BJ (cell line): Measurements from ENCODE around the gene UNC50. TPM values are rescaled to one million over a fixed set of nuclear protein-coding genes. Genes with fewer than 3 reads are reported as not detected.
A peak's percentile ranks its signal among the peaks of the same experiment; 100 is the strongest.

Experiments
- CTCF ChIA-PET: fragments of 350-600 bp; formaldehyde crosslinking; extraction: SDS; loops from one replicate; lab custom pipeline; 2021; ENCODE audit warnings: antibody characterized with exemption, inconsistent platforms; lab: Yijun Ruan, JAX
- POLR2A ChIA-PET: fragments of 300-600 bp; sonication (Branson Sonifier 250); formaldehyde crosslinking; extraction: SDS; loops from one replicate; lab custom pipeline; 2021; ENCODE audit warnings: antibody characterized with exemption; lab: Charles Lee
- DNase-seq: peaks from one replicate; pipeline ENCODE4 v3.0.0-alpha.2; 2011; ENCODE audit warnings: low read depth
- H3K27me3 ChIP-seq: 2 replicates; pipeline ENCODE4 v1.6.0; 2011; ENCODE audit warnings: low read length; ENCODE audit not compliant: control insufficient read depth, insufficient read depth
- H3K36me3 ChIP-seq: 2 replicates; pipeline ENCODE4 v1.5.1; 2011; ENCODE audit warnings: low read length; ENCODE audit not compliant: control insufficient read depth, insufficient read depth
- H3K4me3 ChIP-seq: 2 replicates; pipeline ENCODE4 v1.5.1; 2011; ENCODE audit warnings: low read depth, mild to moderate bottlenecking, control low read depth, low read length
- polyA minus RNA-seq: library from RNA; depleted of rRNA, polyadenylated mRNA; stranded (reverse); fragments of >200 nt; gene quantifications from 2 replicates; pipeline ENCODE4 v1.2.3, GENCODE V29; 2011; rRNA and poly(A)+ RNA removed
- polyA plus RNA-seq: library from polyadenylated mRNA; depleted of rRNA; stranded (reverse); fragments of >200 nt; gene quantifications from 2 replicates; pipeline ENCODE4 v1.2.3, GENCODE V29; 2011; rRNA removed
- TF ChIP-seq, protein P1 (sequence below): IDR thresholded peaks from 2 replicates; pipeline ENCODE4 v1.5.1; 2011; ENCODE audit warnings: low read depth, mild to moderate bottlenecking, control low read depth, inconsistent platforms, low read length, moderate library complexity; ENCODE audit not compliant: insufficient read depth

The UNC50 gene, protein sequence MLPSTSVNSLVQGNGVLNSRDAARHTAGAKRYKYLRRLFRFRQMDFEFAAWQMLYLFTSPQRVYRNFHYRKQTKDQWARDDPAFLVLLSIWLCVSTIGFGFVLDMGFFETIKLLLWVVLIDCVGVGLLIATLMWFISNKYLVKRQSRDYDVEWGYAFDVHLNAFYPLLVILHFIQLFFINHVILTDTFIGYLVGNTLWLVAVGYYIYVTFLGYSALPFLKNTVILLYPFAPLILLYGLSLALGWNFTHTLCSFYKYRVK
- 18.3 and 43.9 TPM in 2 replicates for polyA plus RNA-seq
- polyA minus RNA-seq = 9.3 and 11.8 TPM in 2 replicates

DNA sequence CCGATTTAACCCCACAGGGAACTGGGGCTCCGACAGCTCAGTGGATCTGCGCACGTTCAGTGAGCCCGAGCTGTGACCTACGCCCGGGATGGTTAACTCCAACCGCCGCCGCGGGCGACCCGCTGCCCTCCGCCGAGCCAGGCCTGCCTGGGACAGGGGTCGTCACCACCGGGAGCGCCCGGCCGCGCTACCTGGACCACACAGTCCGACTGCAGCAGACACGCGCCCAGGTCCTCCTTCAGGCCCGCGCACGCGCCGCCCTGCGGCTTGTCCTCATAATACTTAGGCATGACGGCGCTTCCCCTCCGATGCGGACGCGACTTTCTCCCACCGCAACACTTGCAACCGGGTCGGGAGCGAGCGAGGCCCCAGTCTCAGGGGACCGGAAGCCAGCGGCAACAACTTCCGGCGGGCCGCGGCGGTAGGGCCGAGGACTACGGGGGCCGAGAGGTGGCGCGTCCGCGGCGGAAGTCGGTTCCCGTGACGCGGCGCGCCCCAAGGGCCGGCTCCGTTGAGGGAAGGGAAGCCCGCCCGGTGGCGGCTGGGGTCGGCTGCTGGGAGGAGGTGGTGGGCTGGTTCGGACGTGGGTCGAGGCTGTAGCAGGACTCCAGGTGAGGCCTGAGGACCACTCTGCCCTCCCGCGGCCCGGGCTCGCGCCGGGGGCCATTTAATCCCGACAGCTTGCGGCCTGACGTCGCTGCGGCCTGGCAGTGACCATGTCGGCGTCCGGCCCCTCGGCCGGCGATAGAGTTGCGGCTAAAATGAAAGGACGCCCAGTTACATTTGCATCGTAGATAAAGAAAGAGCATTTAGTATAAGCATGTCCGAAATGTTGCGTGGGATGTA, at the start of gene UNC50, which contains the start of gene COA5:
UNC50 (plus strand) TSS at position 474 of the 846 bp plus-strand sequence. CDS start 1,171 bp downstream, outside the sequence.
COA5 (minus strand) TSS at position 397 of the 846 bp plus-strand sequence; CDS start at position 290, 107 bp downstream.
- no peak for DNase-seq
- ChIA-PET POLR2A (no interaction called here), CTCF (interaction anchor here (1.0 kb wide), 1 partner anchor 29 kb away, joined by 3 read pairs; no protein-coding TSS in a partner anchor)
- H3K4me3 ChIP-seq = peak within 1 kb of the TSS; percentile 90
- TF ChIP-seq, protein P1, sequence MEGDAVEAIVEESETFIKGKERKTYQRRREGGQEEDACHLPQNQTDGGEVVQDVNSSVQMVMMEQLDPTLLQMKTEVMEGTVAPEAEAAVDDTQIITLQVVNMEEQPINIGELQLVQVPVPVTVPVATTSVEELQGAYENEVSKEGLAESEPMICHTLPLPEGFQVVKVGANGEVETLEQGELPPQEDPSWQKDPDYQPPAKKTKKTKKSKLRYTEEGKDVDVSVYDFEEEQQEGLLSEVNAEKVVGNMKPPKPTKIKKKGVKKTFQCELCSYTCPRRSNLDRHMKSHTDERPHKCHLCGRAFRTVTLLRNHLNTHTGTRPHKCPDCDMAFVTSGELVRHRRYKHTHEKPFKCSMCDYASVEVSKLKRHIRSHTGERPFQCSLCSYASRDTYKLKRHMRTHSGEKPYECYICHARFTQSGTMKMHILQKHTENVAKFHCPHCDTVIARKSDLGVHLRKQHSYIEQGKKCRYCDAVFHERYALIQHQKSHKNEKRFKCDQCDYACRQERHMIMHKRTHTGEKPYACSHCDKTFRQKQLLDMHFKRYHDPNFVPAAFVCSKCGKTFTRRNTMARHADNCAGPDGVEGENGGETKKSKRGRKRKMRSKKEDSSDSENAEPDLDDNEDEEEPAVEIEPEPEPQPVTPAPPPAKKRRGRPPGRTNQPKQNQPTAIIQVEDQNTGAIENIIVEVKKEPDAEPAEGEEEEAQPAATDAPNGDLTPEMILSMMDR = no peak
- peaks cover 5% of the 10 kb centered on the region for H3K36me3 ChIP-seq
- H3K27me3 ChIP-seq = no peaks in the 10 kb centered on the region

DNA sequence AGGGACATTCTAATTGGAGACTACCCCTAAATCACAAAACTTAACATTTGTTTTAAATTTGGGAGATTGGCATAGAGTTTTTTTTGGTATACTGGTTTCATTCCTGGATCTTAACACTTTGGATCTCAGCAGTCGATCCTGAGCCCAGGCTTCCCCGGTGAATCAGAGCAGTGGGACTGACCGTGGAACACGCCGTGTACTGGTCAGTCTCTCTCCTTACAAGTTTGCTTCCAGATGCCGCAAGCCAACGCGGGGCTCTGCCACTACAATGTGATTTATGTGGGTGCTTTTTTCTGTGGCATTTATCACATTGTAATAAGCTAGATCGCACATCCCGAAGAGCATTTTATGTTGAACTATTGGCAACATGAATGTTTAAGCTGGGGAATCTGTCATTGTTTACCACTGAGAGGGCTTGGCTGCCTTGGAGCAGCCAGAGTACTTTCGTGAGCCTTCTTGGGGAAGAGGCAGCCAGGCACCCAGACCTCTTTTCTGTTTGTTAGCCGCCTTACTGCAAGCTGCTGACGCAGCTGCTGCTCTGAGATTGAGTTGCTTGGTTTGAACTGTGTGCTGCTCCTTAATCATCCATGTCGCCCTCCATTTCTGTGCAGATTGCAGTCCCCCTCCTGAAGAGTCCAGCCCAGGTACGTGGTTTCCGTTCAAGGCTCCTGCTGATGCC, 49.4 kb upstream of the UNC50 start:
- no peak for DNase-seq
- Histone ChIP-seq H3K27me3 (no peaks in the 10 kb centered on the region), H3K36me3 (peaks cover 9% of the 10 kb centered on the region), H3K4me3 (no peak overlapping the region)
- POLR2A ChIA-PET = no interaction called here
- TF ChIP-seq, protein P1 = no peak
- CTCF ChIA-PET = interaction anchor here (1.9 kb wide), 1 partner anchor 10 kb away, joined by 9 read pairs; no protein-coding TSS in a partner anchor

DNA sequence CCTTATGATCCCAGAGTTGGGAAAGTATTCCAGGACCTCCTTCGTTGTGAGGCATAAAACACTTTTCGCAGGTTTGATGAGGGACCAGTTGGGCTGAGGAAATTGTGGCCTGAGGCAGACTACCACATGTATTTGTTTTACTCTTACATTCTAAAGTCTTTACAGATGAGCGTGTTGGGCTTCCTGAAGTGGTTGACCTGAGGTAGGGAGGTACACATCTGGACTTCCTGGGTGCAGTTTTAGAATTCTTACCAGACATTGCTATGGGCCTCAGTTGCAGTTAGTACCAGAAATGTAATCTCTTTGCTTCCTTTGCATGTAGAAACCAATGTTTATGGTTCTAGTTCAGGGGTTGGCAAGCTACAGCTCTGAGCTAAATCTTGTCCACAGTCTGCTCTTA, 48.8 kb upstream of the UNC50 start:
- CTCF ChIA-PET = interaction anchor here (1.9 kb wide), 1 partner anchor 9 kb away, joined by 9 read pairs; no protein-coding TSS in a partner anchor
- POLR2A ChIA-PET = no interaction called here
- Histone ChIP-seq H3K36me3 (peaks cover 10% of the 10 kb centered on the region), H3K4me3 (no peak overlapping the region), H3K27me3 (no peaks in the 10 kb centered on the region)
- TF ChIP-seq, protein P1 = no peak
- DNase-seq = no peak

DNA sequence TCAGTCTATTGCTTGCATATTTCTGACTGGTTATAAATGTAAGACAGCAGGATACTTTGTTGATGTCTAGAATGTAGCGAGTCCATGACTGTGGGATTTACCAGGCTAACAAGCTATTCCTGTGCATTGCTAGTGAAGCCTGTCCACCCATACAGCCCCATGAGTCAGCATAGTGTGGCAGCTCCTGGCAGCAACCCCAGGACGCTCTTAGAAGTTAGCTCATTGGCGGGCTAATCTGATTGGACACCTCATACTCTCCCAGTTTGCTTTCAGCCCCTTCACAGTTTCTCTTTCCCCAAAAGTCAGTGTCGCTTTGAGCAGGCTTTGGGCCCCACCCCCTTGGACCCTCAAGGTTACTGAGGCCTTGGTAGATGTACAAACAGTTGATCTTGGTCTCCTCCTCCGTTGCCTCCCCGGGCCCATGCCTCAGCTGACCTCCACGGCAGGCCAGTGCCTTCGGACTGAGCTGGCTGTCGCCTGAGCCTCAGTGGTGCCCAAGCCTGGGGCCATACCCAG, 48.1 kb upstream of the UNC50 start:
- Histone ChIP-seq H3K36me3 (peaks cover 12% of the 10 kb centered on the region), H3K27me3 (no peaks in the 10 kb centered on the region), H3K4me3 (no peak overlapping the region)
- POLR2A ChIA-PET = no interaction called here
- TF ChIP-seq, protein P1 = no peak
- CTCF ChIA-PET = interaction anchor here (0.8 to 1.9 kb wide), 2 partner anchors 9 to 72 kb away, joined by 3 to 9 read pairs; no protein-coding TSS in a partner anchor
- DNase-seq = peak; percentile 31
